Measurements from ENCODE around the gene MDFI. TPM values are rescaled to one million over a fixed set of nuclear protein-coding genes. Genes with fewer than 3 reads are reported as not detected.
A peak's percentile ranks its signal among the peaks of the same experiment; 100 is the strongest.

MDFI gene
- total and polyA plus RNA-seq, 2 experiments from 2014 or later, result 2.8 to 51.4 TPM

GRCh38 chr6:41683273-41683522 lies 44.9 kb downstream of the MDFI start (continued):
- TF ChIP-seq EZH2 (IDR thresholded peaks at IDR 0.05; ENCODE audit: low read depth, unreplicated experiment), result no peak
- TF ChIP-seq CREB1 (CRISPR knock-in tag; IDR thresholded peaks at IDR 0.05; ENCODE audit: low read depth), result no peak
- TF ChIP-seq NANOG (IDR thresholded peaks at IDR 0.05; ENCODE audit: borderline replicate concordance), result no peak

GRCh38 chr6:41683523-41684310 lies 45.4 kb downstream of the MDFI start:
- H2AFZ ChIP-seq, result peak overlapping the region; percentile 90
- H3K4me1 Mint-ChIP-seq, result peaks cover 47% of the 10 kb centered on the region

GRCh38 chr6:41684311-41685180 lies 46.3 kb downstream of the MDFI start:
- peaks cover 47% of the 10 kb centered on the region for H3K4me1 Mint-ChIP-seq
- Histone ChIP-seq H3K79me2 (replicated peaks; ENCODE audit: insufficient read depth) (no peaks in the 10 kb centered on the region), H3K27ac (ENCODE audit: low read depth) (no peak overlapping the region), H3K36me3 (ENCODE audit: insufficient read depth) (no peaks in the 10 kb centered on the region), H4K20me1 (replicated peaks; ENCODE audit: insufficient read depth) (no peaks in the 10 kb centered on the region), H3K4me1 (ENCODE audit: insufficient read depth) (peaks cover 24% of the 10 kb centered on the region), H2AFZ (no peak overlapping the region; the same call in 1 of the 2 replicates), H3K27me3 (ENCODE audit: insufficient read depth) (peaks cover 12% of the 10 kb centered on the region; the same call in 1 of the 2 replicates), H3K4me3 (no peak overlapping the region), H3K4me2 (no peak overlapping the region), H3F3A (replicated peaks; ENCODE audit: low read depth) (no peaks in the 10 kb centered on the region), H3K9me2 (ENCODE audit: insufficient read depth) (no peaks in the 10 kb centered on the region)
- no peaks in the 10 kb centered on the region for H3K9me3 Mint-ChIP-seq
- no peak overlapping the region for H3K4me3 Mint-ChIP-seq
- no peaks in the 10 kb centered on the region for H3K36me3 Mint-ChIP-seq (ENCODE audit: low read depth)
- peaks cover 14% of the 10 kb centered on the region for H3K27me3 Mint-ChIP-seq (ENCODE audit: insufficient read depth, low read depth, poor library complexity)
- no peak overlapping the region for H3K27ac Mint-ChIP-seq
- DNase-seq (ENCODE audit: low spot score) (no peak), ATAC-seq (no peak)
- TF ChIP-seq ZNF114 (CRISPR knock-in tag; IDR thresholded peaks at IDR 0.05) (no peak), CTCF (conservative IDR thresholded peaks at IDR 0.05; ENCODE audit: low read depth in 2 of 2) (no peak), EZH2 (IDR thresholded peaks at IDR 0.05; ENCODE audit: low read depth, unreplicated experiment) (no peak), CREB1 (CRISPR knock-in tag; IDR thresholded peaks at IDR 0.05; ENCODE audit: low read depth) (no peak), REST (IDR thresholded peaks at IDR 0.05; ENCODE audit: unreplicated experiment) (no peak), ETS1 (IDR thresholded peaks at IDR 0.05) (no peak)

More at GRCh38 chr6:41683523-41684310, 45.4 kb downstream of the MDFI start:
- peaks cover 24% of the 10 kb centered on the region for H3K4me1 ChIP-seq (ENCODE audit: insufficient read depth)
- H3F3A ChIP-seq (replicated peaks; ENCODE audit: low read depth), result no peaks in the 10 kb centered on the region
- H3K36me3 ChIP-seq (ENCODE audit: insufficient read depth), result no peaks in the 10 kb centered on the region
- Mint-ChIP-seq H3K9me3 (no peaks in the 10 kb centered on the region), H3K27ac (no peak overlapping the region), H3K36me3 (ENCODE audit: low read depth) (no peaks in the 10 kb centered on the region), H3K4me3 (peak overlapping the region; percentile 47; the same call in 2 of the 3 replicates), H3K27me3 (ENCODE audit: insufficient read depth, low read depth, poor library complexity) (peaks cover 13% of the 10 kb centered on the region)
- ATAC-seq (peak; percentile 68), DNase-seq (ENCODE audit: low spot score) (peak; percentile 86)
- H3K4me2 ChIP-seq, result peak overlapping the region; percentile 93
- peak; percentile 80 to 92 for TF ChIP-seq CTCF (conservative IDR thresholded peaks at IDR 0.05; ENCODE audit: low read depth in 2 of 2)
- no peak for TF ChIP-seq NANOG (IDR thresholded peaks at IDR 0.05; ENCODE audit: borderline replicate concordance)
- H3K79me2 ChIP-seq (replicated peaks; ENCODE audit: insufficient read depth), result no peaks in the 10 kb centered on the region
- H4K20me1 ChIP-seq (replicated peaks; ENCODE audit: insufficient read depth), result no peaks in the 10 kb centered on the region
- H3K27me3 ChIP-seq (ENCODE audit: insufficient read depth), result peaks cover 12% of the 10 kb centered on the region; the same call in 1 of the 2 replicates
- peak overlapping the region; percentile 72 for H3K4me3 ChIP-seq
- no peaks in the 10 kb centered on the region for H3K9me2 ChIP-seq (ENCODE audit: insufficient read depth)
- no peak overlapping the region for H3K27ac ChIP-seq (ENCODE audit: low read depth)
